HCT116 (cell line): ENCODE results near the gene GFPT2. TPM values are rescaled to one million over a fixed set of nuclear protein-coding genes. Genes with fewer than 3 reads are reported as not detected.

ENCODE experiments used
- ATAC-seq: fragments of 200-7000 bp; cut with Tn5 transposase; 2 replicates; pipeline ENCODE4 v1.9.1; 2020; ENCODE audit warnings: mild to moderate bottlenecking, moderate library complexity
- BruUV-seq: library from RNA; stranded (reverse); fragments of 400-500 nt; replicated peaks from 2 replicates; lab custom pipeline; 2021; lab: Mats Ljungman, UMichigan
- CTCF ChIA-PET: fragments of 300-600 bp; sonication (Branson Sonifier 250); formaldehyde crosslinking; loops from one replicate; lab custom pipeline; 2021; ENCODE audit warnings: antibody characterized with exemption; lab: Charles Lee
- POLR2A ChIA-PET: fragments of 300-600, 350-600 bp; sonication (Branson Sonifier 250); formaldehyde crosslinking; loops from one replicate; lab custom pipeline; 2021; ENCODE audit warnings: antibody characterized with exemption; lab: Charles Lee
- RAD21 ChIA-PET, 2 experiments: fragments of 300-600 bp; sonication (Branson Sonifier 250); formaldehyde crosslinking; loops; one replicate each; lab custom pipeline; 2023; ENCODE audit warnings: low total read pairs in 2 of 2; ENCODE audit not compliant: uncharacterized antibody in 2 of 2, unreplicated experiment in 2 of 2, low non-redundant PET in 1 of 2; lab: Charles Lee
- DNase-seq: peaks from one replicate; pipeline ENCODE4 v3.0.0-alpha.2; 2010; ENCODE audit warnings: low read depth, low spot score
- H2AFZ ChIP-seq: fragments of 200-600 bp; shearing (Covaris generic), sonication (generic); 2 replicates; pipeline ENCODE4 v1.6.1; 2017; ENCODE audit warnings: low read depth, mixed run types, mixed read lengths, antibody characterized with exemption, low read length; ENCODE audit not compliant: poor library complexity, severe bottlenecking
- H3K27ac ChIP-seq: 2 replicates; pipeline ENCODE4 v1.5.1; 2012; ENCODE audit warnings: low read depth, low read length
- H3K27me3 ChIP-seq: fragments of 200-600 bp; sonication (generic); 2 replicates; pipeline ENCODE4 v1.6.1; 2016; ENCODE audit warnings: mixed run types, low read length, mixed read lengths; ENCODE audit not compliant: insufficient read depth
- H3K36me3 ChIP-seq, 2 experiments: fragments of 200-500 bp in 1 of 2; fragments of 200-600 bp in 1 of 2; sonication (Bioruptor generic) in 1 of 2; sonication (generic) in 1 of 2; 2 replicates each; pipeline versions ENCODE4 v1.5.1 to v1.6.1; 2014 to 2016; ENCODE audit warnings: low read length in 2 of 2, inconsistent platforms in 1 of 2, mixed read lengths in 1 of 2, mixed run types in 1 of 2; ENCODE audit not compliant: insufficient read depth in 2 of 2, control insufficient read depth in 1 of 2
- H3K4me1 ChIP-seq, 2 experiments: fragments of 200-600 bp in 1 of 2; sonication (generic) in 1 of 2; 2 replicates each; pipeline versions ENCODE4 v1.5.1 to v1.6.1; 2012 to 2017; ENCODE audit warnings: low read length in 2 of 2, inconsistent platforms in 1 of 2, mild to moderate bottlenecking in 1 of 2, mixed read lengths in 1 of 2, mixed run types in 1 of 2, moderate library complexity in 1 of 2; ENCODE audit not compliant: insufficient read depth in 2 of 2, control insufficient read depth in 1 of 2
- H3K4me2 ChIP-seq: fragments of 200-600 bp; sonication (generic); 2 replicates; pipeline ENCODE4 v1.6.1; 2017; ENCODE audit warnings: mixed run types, low read length, mixed read lengths
- H3K4me3 ChIP-seq, 2 experiments: fragments of 200-600 bp in 1 of 2; sonication (generic) in 1 of 2; replicated peaks in 1 of 2; 2 replicates each; pipeline ENCODE4 v1.5.1; 2011 to 2016; ENCODE audit warnings: low read length in 2 of 2, control low read depth in 1 of 2, low read depth in 1 of 2, mild to moderate bottlenecking in 1 of 2, mixed read lengths in 1 of 2, mixed run types in 1 of 2
- H3K79me2 ChIP-seq: fragments of 200-600 bp; sonication (generic); 2 replicates; pipeline ENCODE4 v1.6.1; 2017; ENCODE audit warnings: mild to moderate bottlenecking, mixed run types, low read length, moderate library complexity, mixed read lengths; ENCODE audit not compliant: insufficient read depth
- H3K9ac ChIP-seq: fragments of 200-600 bp; sonication (generic); 2 replicates; pipeline ENCODE4 v1.6.1; 2016; ENCODE audit warnings: low read length, mixed read lengths
- H3K9me2 ChIP-seq: fragments of 200-600 bp; sonication (generic), shearing (Covaris generic); 2 replicates; pipeline ENCODE4 v1.6.1; 2017; ENCODE audit warnings: mixed run types, mild to moderate bottlenecking, moderate library complexity; ENCODE audit not compliant: insufficient read depth
- H3K9me3 ChIP-seq, 2 experiments: fragments of 200-500 bp in 1 of 2; fragments of 200-600 bp in 1 of 2; sonication (Bioruptor generic) in 1 of 2; sonication (generic) in 1 of 2; 2 replicates each; pipeline ENCODE4 v1.6.1; 2014 to 2017; ENCODE audit warnings: low read length in 2 of 2, mixed read lengths in 2 of 2, inconsistent platforms in 1 of 2, low read depth in 1 of 2, mild to moderate bottlenecking in 1 of 2, mixed run types in 1 of 2, moderate library complexity in 1 of 2; ENCODE audit not compliant: control insufficient read depth in 1 of 2, insufficient read depth in 1 of 2
- H4K20me1 ChIP-seq: fragments of 200-600 bp; sonication (generic), shearing (Covaris generic); 2 replicates; pipeline ENCODE4 v1.6.1; 2017; ENCODE audit warnings: mixed run types, mild to moderate bottlenecking, moderate library complexity; ENCODE audit not compliant: insufficient read depth
- CBX3 ChIP-seq: IDR thresholded peaks from 2 replicates; pipeline ENCODE4 v1.6.1; 2012; ENCODE audit warnings: low read depth
- CEBPB ChIP-seq: IDR thresholded peaks from 2 replicates; pipeline ENCODE4 v1.6.1; 2012; ENCODE audit warnings: low read depth
- EGR1 ChIP-seq: IDR thresholded peaks from 2 replicates; pipeline ENCODE4 v1.6.1; 2012; ENCODE audit warnings: low read depth
- ELF1 ChIP-seq: IDR thresholded peaks from 2 replicates; pipeline ENCODE4 v1.6.1; 2012; ENCODE audit warnings: low read depth, borderline replicate concordance
- FOSL1 ChIP-seq: IDR thresholded peaks from 2 replicates; pipeline ENCODE4 v1.6.1; 2012; ENCODE audit warnings: low read depth
- JUND ChIP-seq: IDR thresholded peaks from 2 replicates; pipeline ENCODE4 v1.6.1; 2012
- POLR2A ChIP-seq: IDR thresholded peaks from 2 replicates; pipeline ENCODE4 v1.7.0; 2011; ENCODE audit warnings: borderline replicate concordance; ENCODE audit not compliant: insufficient read depth, insufficient read length; ENCODE audit errors: extremely low read depth
- RAD21 ChIP-seq: IDR thresholded peaks from 2 replicates; pipeline ENCODE4 v1.6.1; 2012; ENCODE audit warnings: low read depth, mild to moderate bottlenecking
- SP1 ChIP-seq: IDR thresholded peaks from 2 replicates; pipeline ENCODE4 v1.6.1; 2012; ENCODE audit warnings: low read depth
- SRF ChIP-seq: IDR thresholded peaks from 2 replicates; pipeline ENCODE4 v1.6.1; 2012; ENCODE audit warnings: low read depth
- TCF7L2 ChIP-seq: IDR thresholded peaks from 2 replicates; pipeline ENCODE4 v1.7.0; 2011; ENCODE audit warnings: borderline replicate concordance, inconsistent platforms; ENCODE audit not compliant: insufficient read depth, insufficient read length; ENCODE audit errors: extremely low read depth
- YY1 ChIP-seq: IDR thresholded peaks from 2 replicates; pipeline ENCODE4 v1.6.1; 2011; ENCODE audit warnings: low read length, low read depth, moderate library complexity, mild to moderate bottlenecking; ENCODE audit not compliant: insufficient replicate concordance; ENCODE audit errors: extremely low read depth
- ZNF274 ChIP-seq: fragments of 200-500 bp; sonication (Bioruptor generic); IDR thresholded peaks from 2 replicates; pipeline ENCODE4 v1.6.1; 2014; ENCODE audit warnings: mild to moderate bottlenecking, low read depth, low read length, inconsistent platforms
- intact Hi-C: fragments of 100-400 bp; cut with micrococcal nuclease; formaldehyde crosslinking; loops from 2 replicates; pipeline ENCODE4 v1.10.0; 2022
- total RNA-seq: library from RNA; stranded (reverse); gene quantifications from one replicate; pipeline ENCODE4 v1.2.1, GENCODE V29; 2021; ENCODE audit not compliant: unreplicated experiment
- TF ChIP-seq, protein P1 (sequence below): IDR thresholded peaks from 2 replicates; pipeline ENCODE4 v1.6.1; 2012
- TF ChIP-seq, protein P2 (sequence below): IDR thresholded peaks from 2 replicates; pipeline ENCODE4 v1.6.1; 2012
- TF ChIP-seq, protein P3 (sequence below): IDR thresholded peaks from 2 replicates; pipeline ENCODE4 v1.6.1; 2011; ENCODE audit warnings: mild to moderate bottlenecking, low read length, moderate library complexity; ENCODE audit not compliant: insufficient replicate concordance; ENCODE audit errors: extremely low read depth
- TF ChIP-seq, protein P4 (sequence below): IDR thresholded peaks from 2 replicates; pipeline ENCODE4 v1.6.1; 2012; ENCODE audit warnings: low read depth

GFPT2 gene
- total RNA-seq, 1 experiment from 2014 or later = 16.1 TPM

DNA sequence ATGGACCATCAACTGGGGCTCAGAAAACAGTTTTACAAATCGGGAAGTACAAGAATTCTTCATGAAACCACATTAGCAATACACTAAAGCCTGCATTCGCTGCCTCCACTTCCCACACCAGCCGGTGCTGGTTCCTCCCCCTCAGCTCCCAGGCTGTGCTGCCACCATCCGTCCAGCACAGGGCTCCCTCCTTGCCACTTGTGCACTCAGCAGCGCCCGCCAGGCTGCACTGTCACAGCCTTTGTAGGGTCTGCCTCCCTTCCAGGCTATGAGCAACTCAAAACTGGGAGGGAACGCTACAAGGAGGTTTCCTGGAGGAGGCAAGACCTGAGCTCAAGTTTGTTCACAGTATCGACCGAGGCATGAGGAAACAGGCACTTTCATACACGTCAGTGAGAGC is 69.0 kb downstream of the GFPT2 start:
- CTCF ChIA-PET = no interaction called here
- Histone ChIP-seq H3K4me2 (no peak overlapping the region), H3K9ac (no peak overlapping the region), H3K4me3 (no peak overlapping the region), H3K9me3 (no peaks in the 10 kb centered on the region), H3K36me3 (peaks cover 2 to 30% of the 10 kb centered on the region in 2 experiments; a peak in 2 of 4 replicates), H3K79me2 (peaks cover 57% of the 10 kb centered on the region), H3K4me1 (peaks cover 0 to 4% of the 10 kb centered on the region in 2 experiments; a peak in 1 of 4 replicates), H4K20me1 (no peaks in the 10 kb centered on the region), H2AFZ (no peak overlapping the region), H3K27ac (no peak overlapping the region), H3K9me2 (no peaks in the 10 kb centered on the region)
- intact Hi-C loops = no loop called here
- DNase-seq (no peak), ATAC-seq (no peak)
- TF ChIP-seq ZNF274 (no peak), JUND (no peak), CEBPB (no peak), RAD21 (no peak), SRF (no peak), FOSL1 (no peak), ELF1 (no peak), CBX3 (no peak), TCF7L2 (no peak), POLR2A (no peak), YY1 (no peak), SP1 (no peak), EGR1 (no peak)
- TF ChIP-seq, protein P1, sequence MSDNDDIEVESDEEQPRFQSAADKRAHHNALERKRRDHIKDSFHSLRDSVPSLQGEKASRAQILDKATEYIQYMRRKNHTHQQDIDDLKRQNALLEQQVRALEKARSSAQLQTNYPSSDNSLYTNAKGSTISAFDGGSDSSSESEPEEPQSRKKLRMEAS = no peak
- TF ChIP-seq, protein P2, sequence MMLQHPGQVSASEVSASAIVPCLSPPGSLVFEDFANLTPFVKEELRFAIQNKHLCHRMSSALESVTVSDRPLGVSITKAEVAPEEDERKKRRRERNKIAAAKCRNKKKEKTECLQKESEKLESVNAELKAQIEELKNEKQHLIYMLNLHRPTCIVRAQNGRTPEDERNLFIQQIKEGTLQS = no peak
- TF ChIP-seq, protein P3, sequence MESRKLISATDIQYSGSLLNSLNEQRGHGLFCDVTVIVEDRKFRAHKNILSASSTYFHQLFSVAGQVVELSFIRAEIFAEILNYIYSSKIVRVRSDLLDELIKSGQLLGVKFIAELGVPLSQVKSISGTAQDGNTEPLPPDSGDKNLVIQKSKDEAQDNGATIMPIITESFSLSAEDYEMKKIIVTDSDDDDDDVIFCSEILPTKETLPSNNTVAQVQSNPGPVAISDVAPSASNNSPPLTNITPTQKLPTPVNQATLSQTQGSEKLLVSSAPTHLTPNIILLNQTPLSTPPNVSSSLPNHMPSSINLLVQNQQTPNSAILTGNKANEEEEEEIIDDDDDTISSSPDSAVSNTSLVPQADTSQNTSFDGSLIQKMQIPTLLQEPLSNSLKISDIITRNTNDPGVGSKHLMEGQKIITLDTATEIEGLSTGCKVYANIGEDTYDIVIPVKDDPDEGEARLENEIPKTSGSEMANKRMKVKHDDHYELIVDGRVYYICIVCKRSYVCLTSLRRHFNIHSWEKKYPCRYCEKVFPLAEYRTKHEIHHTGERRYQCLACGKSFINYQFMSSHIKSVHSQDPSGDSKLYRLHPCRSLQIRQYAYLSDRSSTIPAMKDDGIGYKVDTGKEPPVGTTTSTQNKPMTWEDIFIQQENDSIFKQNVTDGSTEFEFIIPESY = no peak
- TF ChIP-seq, protein P4, sequence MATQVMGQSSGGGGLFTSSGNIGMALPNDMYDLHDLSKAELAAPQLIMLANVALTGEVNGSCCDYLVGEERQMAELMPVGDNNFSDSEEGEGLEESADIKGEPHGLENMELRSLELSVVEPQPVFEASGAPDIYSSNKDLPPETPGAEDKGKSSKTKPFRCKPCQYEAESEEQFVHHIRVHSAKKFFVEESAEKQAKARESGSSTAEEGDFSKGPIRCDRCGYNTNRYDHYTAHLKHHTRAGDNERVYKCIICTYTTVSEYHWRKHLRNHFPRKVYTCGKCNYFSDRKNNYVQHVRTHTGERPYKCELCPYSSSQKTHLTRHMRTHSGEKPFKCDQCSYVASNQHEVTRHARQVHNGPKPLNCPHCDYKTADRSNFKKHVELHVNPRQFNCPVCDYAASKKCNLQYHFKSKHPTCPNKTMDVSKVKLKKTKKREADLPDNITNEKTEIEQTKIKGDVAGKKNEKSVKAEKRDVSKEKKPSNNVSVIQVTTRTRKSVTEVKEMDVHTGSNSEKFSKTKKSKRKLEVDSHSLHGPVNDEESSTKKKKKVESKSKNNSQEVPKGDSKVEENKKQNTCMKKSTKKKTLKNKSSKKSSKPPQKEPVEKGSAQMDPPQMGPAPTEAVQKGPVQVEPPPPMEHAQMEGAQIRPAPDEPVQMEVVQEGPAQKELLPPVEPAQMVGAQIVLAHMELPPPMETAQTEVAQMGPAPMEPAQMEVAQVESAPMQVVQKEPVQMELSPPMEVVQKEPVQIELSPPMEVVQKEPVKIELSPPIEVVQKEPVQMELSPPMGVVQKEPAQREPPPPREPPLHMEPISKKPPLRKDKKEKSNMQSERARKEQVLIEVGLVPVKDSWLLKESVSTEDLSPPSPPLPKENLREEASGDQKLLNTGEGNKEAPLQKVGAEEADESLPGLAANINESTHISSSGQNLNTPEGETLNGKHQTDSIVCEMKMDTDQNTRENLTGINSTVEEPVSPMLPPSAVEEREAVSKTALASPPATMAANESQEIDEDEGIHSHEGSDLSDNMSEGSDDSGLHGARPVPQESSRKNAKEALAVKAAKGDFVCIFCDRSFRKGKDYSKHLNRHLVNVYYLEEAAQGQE = no peak
- TF ChIP-seq, all 23 proteins: peak for 0
- no TSS peak for BruUV-seq
- POLR2A ChIA-PET = no interaction called here
- RAD21 ChIA-PET = no interaction called here
- H3K27me3 ChIP-seq = no peaks in the 10 kb centered on the region
